Measurements from ENCODE around the gene ZCWPW2. TPM values are rescaled to one million over a fixed set of nuclear protein-coding genes. Genes with fewer than 3 reads are reported as not detected.

ZCWPW2 gene
- total and polyA plus RNA-seq, 12 donors: 0.71 to 4.0 (median 2.4) TPM

DNA sequence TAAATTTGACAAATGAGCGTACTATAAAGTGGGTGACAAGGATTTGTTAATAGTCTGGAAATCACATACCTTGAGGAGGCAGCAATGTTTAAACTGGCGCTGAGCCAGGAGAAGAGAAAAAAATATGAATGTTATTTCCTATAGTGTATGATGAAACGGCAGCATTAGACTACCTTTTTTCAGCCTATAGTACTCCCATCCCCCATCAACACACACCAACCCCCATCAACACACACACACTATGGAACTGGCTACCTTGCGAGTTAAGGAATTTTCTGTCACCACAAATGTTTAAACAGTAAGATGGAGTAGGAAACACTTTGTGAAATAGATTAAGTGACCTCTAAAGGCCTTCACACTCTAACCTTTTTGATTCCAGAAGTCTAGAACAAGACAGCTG, 46.8 kb upstream of the ZCWPW2 start:
- H3K4me3 ChIP-seq: no peak overlapping the region
- ATAC-seq (no peak), DNase-seq (no peak)
- intact Hi-C loops (cut with DNase I): no loop called here
- H3K9me3 ChIP-seq: no peaks in the 10 kb centered on the region
- no peak for TF ChIP-seq CTCF (IDR thresholded peaks at IDR 0.05)
- no peak overlapping the region for H3K27ac ChIP-seq
- H3K36me3 ChIP-seq: peaks cover 0 to 11% (median 0%) of the 10 kb centered on the region in 9 donors
- H3K4me1 ChIP-seq: peaks cover 0 to 4% (median 0%) of the 10 kb centered on the region in 9 donors
- H3K27me3 ChIP-seq: no peaks in the 10 kb centered on the region
- WGBS, 2 donors: 89 to 92% methylated on average over 4 of the region's 4 CpGs

GRCh38 chr3:28308196-28308595, 40.3 kb upstream of the ZCWPW2 start:
- intact Hi-C loops (cut with DNase I): no loop called here
- no peak for DNase-seq
- Histone ChIP-seq H3K4me3 (no peak overlapping the region), H3K27me3 (no peaks in the 10 kb centered on the region), H3K9me3 (no peaks in the 10 kb centered on the region), H3K4me1 (no peaks in the 10 kb centered on the region), H3K36me3 (no peaks in the 10 kb centered on the region), H3K27ac (no peak overlapping the region)
- ATAC-seq: no peak
- 86 to 87% methylated on average over 3 of the region's 3 CpGs for WGBS, 2 donors
- TF ChIP-seq CTCF (IDR thresholded peaks at IDR 0.05): no peak

GRCh38 chr3:28315711-28316110, 32.8 kb upstream of the ZCWPW2 start:
- H3K27me3 ChIP-seq: no peaks in the 10 kb centered on the region
- no peaks in the 10 kb centered on the region for H3K4me1 ChIP-seq
- intact Hi-C loops (cut with DNase I): no loop called here
- 87 to 89% methylated on average over 1 of the region's 1 CpG for WGBS, 2 donors
- H3K4me3 ChIP-seq: no peak overlapping the region
- H3K9me3 ChIP-seq: no peaks in the 10 kb centered on the region
- no peak for TF ChIP-seq CTCF (IDR thresholded peaks at IDR 0.05)
- H3K27ac ChIP-seq: no peak overlapping the region
- ATAC-seq: no peak
- no peak for DNase-seq
- H3K36me3 ChIP-seq: peaks cover 0 to 34% (median 6%) of the 10 kb centered on the region in 9 donors

DNA sequence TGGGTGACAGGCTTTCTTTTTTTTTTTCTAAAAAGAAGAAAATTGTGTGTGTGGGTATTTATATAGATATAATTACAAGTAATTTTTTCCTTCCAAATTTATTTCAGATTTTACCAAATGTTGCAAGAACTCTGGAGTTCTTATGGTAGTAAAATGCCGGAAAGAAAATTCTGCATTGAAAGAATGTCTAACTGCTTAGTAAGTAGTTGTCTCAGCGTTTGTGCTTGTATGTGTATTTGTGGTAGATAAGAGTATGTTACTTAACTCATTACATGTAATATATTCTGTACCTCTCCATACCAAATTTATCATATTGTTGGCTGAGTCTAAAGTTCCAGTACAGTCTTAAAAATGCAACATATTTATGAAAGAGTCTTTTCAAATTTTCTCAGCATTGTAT, 32.3 kb upstream of the ZCWPW2 start:
- no peak for TF ChIP-seq CTCF (IDR thresholded peaks at IDR 0.05)
- Histone ChIP-seq H3K4me3 (no peak overlapping the region), H3K27ac (no peak overlapping the region), H3K9me3 (no peaks in the 10 kb centered on the region), H3K27me3 (no peaks in the 10 kb centered on the region), H3K4me1 (no peaks in the 10 kb centered on the region), H3K36me3 (peaks cover 0 to 39% (median 6%) of the 10 kb centered on the region in 9 donors)
- DNase-seq: no peak
- no peak for ATAC-seq
- intact Hi-C loops (cut with DNase I): no loop called here
- WGBS, 2 donors: 73 to 82% methylated on average over 2 of the region's 2 CpGs
